BLaER1 treated with 17β-estradiol and CSF1 and Interleukin-3, amounts not matched to agents 10 nM and 100 nM (cell line): Measurements from ENCODE around the gene ALG14.

ENCODE experiments used
- H3K27ac ChIP-seq, 11 experiments: shearing (Covaris generic); formaldehyde crosslinking; 2 replicates each; pipeline ENCODE4 v1.8.1; 2022
- H3K27me3 ChIP-seq, 11 experiments: shearing (Covaris generic); formaldehyde crosslinking; 2 replicates each; pipeline ENCODE4 v1.8.1; 2022
- H3K36me3 ChIP-seq, 11 experiments: shearing (Covaris generic); formaldehyde crosslinking; 2 replicates each; pipeline ENCODE4 v1.8.1; 2022
- H3K4me1 ChIP-seq, 10 experiments: shearing (Covaris generic); formaldehyde crosslinking; 2 replicates each; pipeline ENCODE4 v1.8.1; 2022
- H3K4me2 ChIP-seq, 11 experiments: shearing (Covaris generic); formaldehyde crosslinking; 2 replicates each; pipeline ENCODE4 v1.8.1; 2022
- H3K4me3 ChIP-seq, 10 experiments: shearing (Covaris generic); formaldehyde crosslinking; 2 replicates each; pipeline ENCODE4 v1.8.1; 2022
- H3K9ac ChIP-seq, 11 experiments: shearing (Covaris generic); formaldehyde crosslinking; 2 replicates each; pipeline ENCODE4 v1.8.1; 2022
- H3K9me3 ChIP-seq, 11 experiments: shearing (Covaris generic); formaldehyde crosslinking; replicated peaks in 1 of 11; 2 replicates each; pipeline ENCODE4 v1.8.1; 2022
- H4K20me1 ChIP-seq, 11 experiments: shearing (Covaris generic); formaldehyde crosslinking; 2 replicates each; pipeline ENCODE4 v1.8.1; 2022
- Cebpa-rat ChIP-seq, 11 experiments: shearing (Covaris generic); IDR thresholded peaks; 2 replicates each; pipeline ENCODE4 v1.8.1; 2022

ALG14 gene

GRCh38 chr1:94929351-94930217 lies 143.2 kb downstream of the ALG14 start:
- TF ChIP-seq Cebpa-rat (IDR thresholded peaks at IDR 0.05): no peak
- Histone ChIP-seq H3K4me3 (no peak overlapping the region), H3K4me2 (0 out of 22 replicates have a peak overlapping the region, but pooled peaks of 1 of the 11 experiments have one; percentile 87)

GRCh38 chr1:94928293-94928939 lies 144.3 kb downstream of the ALG14 start:
- Histone ChIP-seq H3K27ac (no peak overlapping the region), H3K4me2 (peak overlapping the region in 6 of 11 experiments; percentile 87 to 98 (median 94); a peak in 9 of 22 replicates), H3K4me3 (0 out of 20 replicates have a peak overlapping the region, but pooled peaks of 2 of the 10 experiments have one; percentile 69 to 72), H3K36me3 (no peaks in the 10 kb centered on the region), H3K27me3 (peaks cover 24 to 41% (median 36%) of the 10 kb centered on the region in 11 experiments; a peak in 21 of 22 replicates), H3K9ac (no peak overlapping the region), H4K20me1 (peaks cover 0 to 22% (median 7%) of the 10 kb centered on the region in 11 experiments; a peak in 12 of 22 replicates), H3K9me3 (no peaks in the 10 kb centered on the region), H3K4me1 (peaks cover 8 to 40% (median 22%) of the 10 kb centered on the region in 10 experiments; a peak in 19 of 20 replicates)
- TF ChIP-seq Cebpa-rat (IDR thresholded peaks at IDR 0.05): no peak

More at GRCh38 chr1:94929351-94930217, 143.2 kb downstream of the ALG14 start:
- Histone ChIP-seq H3K4me1 (peaks cover 8 to 31% (median 19%) of the 10 kb centered on the region in 10 experiments; a peak in 19 of 20 replicates), H4K20me1 (peaks cover 0 to 13% (median 4%) of the 10 kb centered on the region in 11 experiments; a peak in 10 of 22 replicates), H3K9me3 (no peaks in the 10 kb centered on the region), H3K9ac (no peak overlapping the region), H3K27me3 (peaks cover 24 to 40% (median 34%) of the 10 kb centered on the region in 11 experiments; a peak in 21 of 22 replicates), H3K27ac (no peak overlapping the region), H3K36me3 (no peaks in the 10 kb centered on the region)

- H3K4me3 ChIP-seq: peak overlapping the region; percentile 62 to 80 (median 70)
- H3K27me3 ChIP-seq: peaks cover 24 to 41% (median 36%) of the 10 kb centered on the region in 11 experiments; a peak in 21 of 22 replicates
- peak overlapping the region; percentile 87 to 99 (median 97) for H3K4me2 ChIP-seq
- peaks cover 0 to 6% (median 0%) of the 10 kb centered on the region in 11 experiments; a peak in 1 of 22 replicates for H3K36me3 ChIP-seq
- TF ChIP-seq Cebpa-rat (IDR thresholded peaks at IDR 0.05): no peak
- no peaks in the 10 kb centered on the region for H3K9me3 ChIP-seq
- H4K20me1 ChIP-seq: peaks cover 0 to 30% (median 7%) of the 10 kb centered on the region in 11 experiments; a peak in 12 of 22 replicates
- peak overlapping the region in 8 of 11 experiments; percentile 49 to 84 (median 64); a peak in 15 of 22 replicates for H3K27ac ChIP-seq
- peak overlapping the region in 10 of 11 experiments; percentile 66 to 86 (median 82); a peak in 19 of 22 replicates for H3K9ac ChIP-seq
- peaks cover 8 to 44% (median 24%) of the 10 kb centered on the region in 10 experiments; a peak in 19 of 20 replicates for H3K4me1 ChIP-seq
Observed at GRCh38 chr1:94927405-94928175, 145.2 kb downstream of the ALG14 start.

- TF ChIP-seq Cebpa-rat (IDR thresholded peaks at IDR 0.05): no peak
- Histone ChIP-seq H3K36me3 (peaks cover 0 to 9% (median 0%) of the 10 kb centered on the region in 11 experiments; a peak in 1 of 22 replicates), H3K9me3 (no peaks in the 10 kb centered on the region), H3K4me3 (peak within 1 kb of the TSS; percentile 62 to 80 (median 70)), H3K4me1 (peaks cover 8 to 44% (median 24%) of the 10 kb centered on the region in 10 experiments; a peak in 19 of 20 replicates), H3K27me3 (peaks cover 24 to 41% (median 36%) of the 10 kb centered on the region in 11 experiments; a peak in 21 of 22 replicates), H3K9ac (peak within 1 kb of the TSS; percentile 65 to 86 (median 81); a peak in 21 of 22 replicates), H4K20me1 (peaks cover 0 to 31% (median 7%) of the 10 kb centered on the region in 11 experiments; a peak in 12 of 22 replicates), H3K27ac (peak within 1 kb of the TSS in 10 of 11 experiments; percentile 7 to 84 (median 80); a peak in 19 of 22 replicates), H3K4me2 (peak within 1 kb of the TSS; percentile 87 to 99 (median 97))
Observed at GRCh38 chr1:94926915-94927404, 145.8 kb downstream of the ALG14 start, which contains the start of gene CNN3. CNN3 (minus strand) TSS chr1:94927110; CDS start chr1:94926894, 216 bp downstream.

GRCh38 chr1:94926126-94926914 lies 146.4 kb downstream of the ALG14 start:
- H3K36me3 ChIP-seq: peaks cover 0 to 9% (median 0%) of the 10 kb centered on the region in 11 experiments; a peak in 1 of 22 replicates
- H3K9ac ChIP-seq: peak overlapping the region; percentile 65 to 86 (median 81); a peak in 21 of 22 replicates
- no peak for TF ChIP-seq Cebpa-rat (IDR thresholded peaks at IDR 0.05)
- H3K4me3 ChIP-seq: peak overlapping the region; percentile 62 to 80 (median 70)
- H4K20me1 ChIP-seq: peaks cover 0 to 31% (median 7%) of the 10 kb centered on the region in 11 experiments; a peak in 12 of 22 replicates
- peaks cover 8 to 44% (median 24%) of the 10 kb centered on the region in 10 experiments; a peak in 19 of 20 replicates for H3K4me1 ChIP-seq
- peaks cover 24 to 41% (median 36%) of the 10 kb centered on the region in 11 experiments; a peak in 21 of 22 replicates for H3K27me3 ChIP-seq
- H3K27ac ChIP-seq: peak overlapping the region in 10 of 11 experiments; percentile 7 to 84 (median 80); a peak in 19 of 22 replicates
- H3K9me3 ChIP-seq: no peaks in the 10 kb centered on the region
- peak overlapping the region; percentile 87 to 99 (median 97) for H3K4me2 ChIP-seq

GRCh38 chr1:94925561-94926125 lies 147.1 kb downstream of the ALG14 start:
- H3K27ac ChIP-seq: peak overlapping the region in 9 of 11 experiments; percentile 64 to 84 (median 82); a peak in 18 of 22 replicates
- TF ChIP-seq Cebpa-rat (IDR thresholded peaks at IDR 0.05): no peak
- peak overlapping the region; percentile 62 to 80 (median 70) for H3K4me3 ChIP-seq
- H4K20me1 ChIP-seq: peaks cover 0 to 31% (median 7%) of the 10 kb centered on the region in 11 experiments; a peak in 12 of 22 replicates
- no peaks in the 10 kb centered on the region for H3K9me3 ChIP-seq
- H3K9ac ChIP-seq: peak overlapping the region; percentile 65 to 86 (median 81); a peak in 20 of 22 replicates
- peaks cover 8 to 44% (median 24%) of the 10 kb centered on the region in 10 experiments; a peak in 19 of 20 replicates for H3K4me1 ChIP-seq
- peak overlapping the region; percentile 87 to 99 (median 97) for H3K4me2 ChIP-seq
- H3K27me3 ChIP-seq: peaks cover 24 to 41% (median 36%) of the 10 kb centered on the region in 11 experiments; a peak in 21 of 22 replicates
- H3K36me3 ChIP-seq: peaks cover 0 to 12% (median 0%) of the 10 kb centered on the region in 11 experiments; a peak in 1 of 22 replicates
